Thyroid gland (tissue), 4 donors: ENCODE measurements around the gene NNMT.

Source experiments
- POLR2A ChIP-seq, 2 donors: fragments of 450-650 bp; IDR thresholded peaks; one replicate each; pipeline ENCODE4 v1.6.1; 2017; ENCODE audit warnings: antibody characterized with exemption in 2 of 2, mild to moderate bottlenecking in 2 of 2, moderate library complexity in 1 of 2
- TF ChIP-seq, protein P1 (sequence below), 6 experiments: fragments of 200-600 bp in 3 of 6; fragments of 450-650 bp in 3 of 6; sonication (generic) in 3 of 6; IDR thresholded peaks; one replicate each; pipeline ENCODE4 v1.5.1; 2016 to 2019; ENCODE audit warnings: antibody characterized with exemption in 6 of 6, mild to moderate bottlenecking in 2 of 6, inconsistent platforms in 1 of 6, moderate library complexity in 1 of 6

DNA sequence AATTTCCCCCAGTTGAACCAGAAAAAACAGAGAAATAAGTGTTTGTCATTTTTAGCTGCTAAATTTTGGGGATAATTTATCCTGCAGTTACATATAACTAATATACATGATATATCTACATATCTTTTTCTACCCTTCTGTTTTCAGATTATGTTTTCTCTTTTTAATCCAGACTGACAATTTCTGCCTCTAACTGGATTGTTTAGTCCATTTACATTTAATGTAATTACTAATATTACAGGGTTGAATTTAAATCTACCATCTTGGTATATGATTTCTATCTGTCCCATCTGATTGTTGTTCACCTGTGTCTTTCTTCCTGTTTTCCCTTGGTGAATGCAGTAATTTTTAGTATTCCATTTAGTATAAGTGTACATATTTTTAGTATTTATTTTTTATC is 5.7 kb downstream of the NNMT start:
- TF ChIP-seq POLR2A (IDR thresholded peaks at IDR 0.05) = no peak
- TF ChIP-seq, protein P1, sequence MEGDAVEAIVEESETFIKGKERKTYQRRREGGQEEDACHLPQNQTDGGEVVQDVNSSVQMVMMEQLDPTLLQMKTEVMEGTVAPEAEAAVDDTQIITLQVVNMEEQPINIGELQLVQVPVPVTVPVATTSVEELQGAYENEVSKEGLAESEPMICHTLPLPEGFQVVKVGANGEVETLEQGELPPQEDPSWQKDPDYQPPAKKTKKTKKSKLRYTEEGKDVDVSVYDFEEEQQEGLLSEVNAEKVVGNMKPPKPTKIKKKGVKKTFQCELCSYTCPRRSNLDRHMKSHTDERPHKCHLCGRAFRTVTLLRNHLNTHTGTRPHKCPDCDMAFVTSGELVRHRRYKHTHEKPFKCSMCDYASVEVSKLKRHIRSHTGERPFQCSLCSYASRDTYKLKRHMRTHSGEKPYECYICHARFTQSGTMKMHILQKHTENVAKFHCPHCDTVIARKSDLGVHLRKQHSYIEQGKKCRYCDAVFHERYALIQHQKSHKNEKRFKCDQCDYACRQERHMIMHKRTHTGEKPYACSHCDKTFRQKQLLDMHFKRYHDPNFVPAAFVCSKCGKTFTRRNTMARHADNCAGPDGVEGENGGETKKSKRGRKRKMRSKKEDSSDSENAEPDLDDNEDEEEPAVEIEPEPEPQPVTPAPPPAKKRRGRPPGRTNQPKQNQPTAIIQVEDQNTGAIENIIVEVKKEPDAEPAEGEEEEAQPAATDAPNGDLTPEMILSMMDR (IDR thresholded peaks at IDR 0.05) = no peak
